ENCODE results near the gene AMZ1. TPM values are rescaled to one million over a fixed set of nuclear protein-coding genes. Genes with fewer than 3 reads are reported as not detected.

The AMZ1 gene
- total RNA-seq, 1 donor from 2014 or later, result 0.05 TPM

GRCh38 chr7:2755531-2755930, 67.5 kb downstream of the AMZ1 start:
- H3K27me3 Mint-ChIP-seq (ENCODE audit: unreplicated experiment), result peaks cover 10% of the 10 kb centered on the region
- H3K27ac Mint-ChIP-seq (ENCODE audit: unreplicated experiment), result no peak overlapping the region
- TF ChIP-seq, protein P1, sequence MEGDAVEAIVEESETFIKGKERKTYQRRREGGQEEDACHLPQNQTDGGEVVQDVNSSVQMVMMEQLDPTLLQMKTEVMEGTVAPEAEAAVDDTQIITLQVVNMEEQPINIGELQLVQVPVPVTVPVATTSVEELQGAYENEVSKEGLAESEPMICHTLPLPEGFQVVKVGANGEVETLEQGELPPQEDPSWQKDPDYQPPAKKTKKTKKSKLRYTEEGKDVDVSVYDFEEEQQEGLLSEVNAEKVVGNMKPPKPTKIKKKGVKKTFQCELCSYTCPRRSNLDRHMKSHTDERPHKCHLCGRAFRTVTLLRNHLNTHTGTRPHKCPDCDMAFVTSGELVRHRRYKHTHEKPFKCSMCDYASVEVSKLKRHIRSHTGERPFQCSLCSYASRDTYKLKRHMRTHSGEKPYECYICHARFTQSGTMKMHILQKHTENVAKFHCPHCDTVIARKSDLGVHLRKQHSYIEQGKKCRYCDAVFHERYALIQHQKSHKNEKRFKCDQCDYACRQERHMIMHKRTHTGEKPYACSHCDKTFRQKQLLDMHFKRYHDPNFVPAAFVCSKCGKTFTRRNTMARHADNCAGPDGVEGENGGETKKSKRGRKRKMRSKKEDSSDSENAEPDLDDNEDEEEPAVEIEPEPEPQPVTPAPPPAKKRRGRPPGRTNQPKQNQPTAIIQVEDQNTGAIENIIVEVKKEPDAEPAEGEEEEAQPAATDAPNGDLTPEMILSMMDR (IDR thresholded peaks at IDR 0.05; ENCODE audit: unreplicated experiment), result no peak
- no peak for DNase-seq (ENCODE audit: low spot score)
- H3K4me3 Mint-ChIP-seq (ENCODE audit: unreplicated experiment), result peak overlapping the region; percentile 7
- H3K4me1 Mint-ChIP-seq (ENCODE audit: unreplicated experiment), result peaks cover 17% of the 10 kb centered on the region
- no peaks in the 10 kb centered on the region for H3K9me3 Mint-ChIP-seq (ENCODE audit: unreplicated experiment)
- H3K36me3 Mint-ChIP-seq (ENCODE audit: low read depth, unreplicated experiment), result peaks cover 38% of the 10 kb centered on the region

DNA sequence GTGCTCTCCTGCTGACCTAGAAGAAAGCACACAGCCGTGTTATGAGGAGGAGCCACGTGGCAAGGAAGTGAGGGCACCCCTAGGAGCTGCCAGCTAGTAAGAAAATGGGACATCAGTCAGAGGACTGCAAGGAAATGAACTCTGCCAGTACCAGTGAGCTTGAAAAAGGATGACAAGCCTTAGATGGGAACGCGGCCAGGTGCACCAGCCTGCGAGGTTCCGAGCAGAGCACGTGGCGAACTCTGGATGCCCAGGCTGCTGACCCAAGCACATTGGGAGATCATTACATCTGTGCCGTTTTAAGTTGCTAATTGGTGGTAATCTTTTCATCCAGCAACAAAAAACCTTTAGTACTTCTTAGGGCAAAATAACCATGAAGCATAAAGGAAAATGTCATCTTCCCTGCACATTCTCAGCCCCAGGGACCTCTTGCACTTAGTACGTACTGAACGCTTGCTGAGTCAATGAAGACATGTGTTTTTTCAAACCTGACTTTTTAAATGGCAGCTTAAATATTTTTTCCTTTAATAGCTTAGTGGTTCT, 69.4 kb downstream of the AMZ1 start:
- H3K9me3 Mint-ChIP-seq (ENCODE audit: unreplicated experiment), result no peaks in the 10 kb centered on the region
- H3K4me1 Mint-ChIP-seq (ENCODE audit: unreplicated experiment), result peaks cover 34% of the 10 kb centered on the region
- no peak for DNase-seq (ENCODE audit: low spot score)
- H3K36me3 Mint-ChIP-seq (ENCODE audit: low read depth, unreplicated experiment), result peaks cover 41% of the 10 kb centered on the region
- TF ChIP-seq, protein P1 (IDR thresholded peaks at IDR 0.05; ENCODE audit: unreplicated experiment), result no peak
- peaks cover 19% of the 10 kb centered on the region for H3K27me3 Mint-ChIP-seq (ENCODE audit: unreplicated experiment)
- H3K27ac Mint-ChIP-seq (ENCODE audit: unreplicated experiment), result peak overlapping the region; percentile 13
- no peak overlapping the region for H3K4me3 Mint-ChIP-seq (ENCODE audit: unreplicated experiment)

- TF ChIP-seq, protein P1 (IDR thresholded peaks at IDR 0.05; ENCODE audit: unreplicated experiment), result no peak
- H3K36me3 Mint-ChIP-seq (ENCODE audit: low read depth, unreplicated experiment), result peaks cover 42% of the 10 kb centered on the region
- H3K9me3 Mint-ChIP-seq (ENCODE audit: unreplicated experiment), result no peaks in the 10 kb centered on the region
- peaks cover 38% of the 10 kb centered on the region for H3K4me1 Mint-ChIP-seq (ENCODE audit: unreplicated experiment)
- H3K4me3 Mint-ChIP-seq (ENCODE audit: unreplicated experiment), result no peak overlapping the region
- H3K27ac Mint-ChIP-seq (ENCODE audit: unreplicated experiment), result peak overlapping the region; percentile 73
- no peak for DNase-seq (ENCODE audit: low spot score)
- H3K27me3 Mint-ChIP-seq (ENCODE audit: unreplicated experiment), result peaks cover 22% of the 10 kb centered on the region
These were observed 70.1 kb downstream of the AMZ1 start for GRCh38 chr7:2757904-2758672.

GRCh38 chr7:2758673-2759616, 70.9 kb downstream of the AMZ1 start:
- peak overlapping the region; percentile 73 for H3K27ac Mint-ChIP-seq (ENCODE audit: unreplicated experiment)

More at GRCh38 chr7:2758673-2759616, 70.9 kb downstream of the AMZ1 start:
- TF ChIP-seq, protein P1 (IDR thresholded peaks at IDR 0.05; ENCODE audit: unreplicated experiment), result no peak
- Mint-ChIP-seq H3K4me1 (ENCODE audit: unreplicated experiment) (peaks cover 46% of the 10 kb centered on the region), H3K36me3 (ENCODE audit: low read depth, unreplicated experiment) (peaks cover 36% of the 10 kb centered on the region), H3K27me3 (ENCODE audit: unreplicated experiment) (peaks cover 25% of the 10 kb centered on the region), H3K9me3 (ENCODE audit: unreplicated experiment) (no peaks in the 10 kb centered on the region), H3K4me3 (ENCODE audit: unreplicated experiment) (no peak overlapping the region)
- DNase-seq (ENCODE audit: low spot score), result no peak

All from endothelial cell (in vitro differentiated cells).